ENCODE measurements around the gene CIITA.

DNA sequence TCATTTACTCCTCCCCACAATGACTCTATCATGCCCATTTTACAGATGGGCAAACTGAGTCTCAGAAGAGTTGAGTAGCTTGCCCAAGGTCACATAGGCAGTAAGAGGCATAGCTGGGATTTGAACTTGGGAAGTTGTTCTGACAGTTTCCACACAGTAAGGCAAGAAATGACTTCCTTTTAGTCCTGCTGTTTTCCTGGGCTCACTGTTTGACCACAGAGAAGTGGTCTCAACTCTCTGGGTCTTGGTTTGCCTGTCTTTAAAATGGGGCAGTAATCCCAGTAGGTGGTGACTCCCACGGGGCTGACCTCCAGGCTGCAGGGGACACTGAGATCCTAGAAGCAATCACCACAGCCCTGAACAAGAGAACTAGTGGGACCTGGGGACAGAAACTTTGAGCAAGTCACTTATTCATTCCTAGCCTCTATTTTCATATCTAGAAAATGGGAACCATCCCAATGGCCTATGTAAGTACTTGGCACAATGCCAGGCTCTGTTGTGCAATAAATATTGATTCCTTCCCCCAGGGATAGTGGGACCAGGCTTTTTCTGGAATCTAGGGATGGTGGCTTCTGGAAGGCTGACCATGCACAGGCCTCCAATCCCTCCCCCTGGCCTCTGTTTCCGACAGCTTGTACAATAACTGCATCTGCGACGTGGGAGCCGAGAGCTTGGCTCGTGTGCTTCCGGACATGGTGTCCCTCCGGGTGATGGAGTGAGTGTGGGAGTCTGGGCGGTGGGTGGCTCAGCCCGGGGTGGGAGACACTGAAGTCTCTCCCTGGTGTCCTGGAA, 44.7 kb downstream of the CIITA start:
- TF ChIP-seq, protein P1, sequence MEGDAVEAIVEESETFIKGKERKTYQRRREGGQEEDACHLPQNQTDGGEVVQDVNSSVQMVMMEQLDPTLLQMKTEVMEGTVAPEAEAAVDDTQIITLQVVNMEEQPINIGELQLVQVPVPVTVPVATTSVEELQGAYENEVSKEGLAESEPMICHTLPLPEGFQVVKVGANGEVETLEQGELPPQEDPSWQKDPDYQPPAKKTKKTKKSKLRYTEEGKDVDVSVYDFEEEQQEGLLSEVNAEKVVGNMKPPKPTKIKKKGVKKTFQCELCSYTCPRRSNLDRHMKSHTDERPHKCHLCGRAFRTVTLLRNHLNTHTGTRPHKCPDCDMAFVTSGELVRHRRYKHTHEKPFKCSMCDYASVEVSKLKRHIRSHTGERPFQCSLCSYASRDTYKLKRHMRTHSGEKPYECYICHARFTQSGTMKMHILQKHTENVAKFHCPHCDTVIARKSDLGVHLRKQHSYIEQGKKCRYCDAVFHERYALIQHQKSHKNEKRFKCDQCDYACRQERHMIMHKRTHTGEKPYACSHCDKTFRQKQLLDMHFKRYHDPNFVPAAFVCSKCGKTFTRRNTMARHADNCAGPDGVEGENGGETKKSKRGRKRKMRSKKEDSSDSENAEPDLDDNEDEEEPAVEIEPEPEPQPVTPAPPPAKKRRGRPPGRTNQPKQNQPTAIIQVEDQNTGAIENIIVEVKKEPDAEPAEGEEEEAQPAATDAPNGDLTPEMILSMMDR (IDR thresholded peaks at IDR 0.05): no peak
- no peak for TF ChIP-seq POLR2A (IDR thresholded peaks at IDR 0.05)

Measured in Peyer's patch (tissue), 4 donors.